GM12872 (cell line): ENCODE data around the gene TSPAN5.

Experiments used
- TF ChIP-seq, protein P1 (sequence below): IDR thresholded peaks from 3 replicates; pipeline ENCODE4 v1.5.1; 2011; ENCODE audit warnings: low read depth, mild to moderate bottlenecking, low read length, moderate library complexity; ENCODE audit not compliant: insufficient read depth

Gene TSPAN5

DNA sequence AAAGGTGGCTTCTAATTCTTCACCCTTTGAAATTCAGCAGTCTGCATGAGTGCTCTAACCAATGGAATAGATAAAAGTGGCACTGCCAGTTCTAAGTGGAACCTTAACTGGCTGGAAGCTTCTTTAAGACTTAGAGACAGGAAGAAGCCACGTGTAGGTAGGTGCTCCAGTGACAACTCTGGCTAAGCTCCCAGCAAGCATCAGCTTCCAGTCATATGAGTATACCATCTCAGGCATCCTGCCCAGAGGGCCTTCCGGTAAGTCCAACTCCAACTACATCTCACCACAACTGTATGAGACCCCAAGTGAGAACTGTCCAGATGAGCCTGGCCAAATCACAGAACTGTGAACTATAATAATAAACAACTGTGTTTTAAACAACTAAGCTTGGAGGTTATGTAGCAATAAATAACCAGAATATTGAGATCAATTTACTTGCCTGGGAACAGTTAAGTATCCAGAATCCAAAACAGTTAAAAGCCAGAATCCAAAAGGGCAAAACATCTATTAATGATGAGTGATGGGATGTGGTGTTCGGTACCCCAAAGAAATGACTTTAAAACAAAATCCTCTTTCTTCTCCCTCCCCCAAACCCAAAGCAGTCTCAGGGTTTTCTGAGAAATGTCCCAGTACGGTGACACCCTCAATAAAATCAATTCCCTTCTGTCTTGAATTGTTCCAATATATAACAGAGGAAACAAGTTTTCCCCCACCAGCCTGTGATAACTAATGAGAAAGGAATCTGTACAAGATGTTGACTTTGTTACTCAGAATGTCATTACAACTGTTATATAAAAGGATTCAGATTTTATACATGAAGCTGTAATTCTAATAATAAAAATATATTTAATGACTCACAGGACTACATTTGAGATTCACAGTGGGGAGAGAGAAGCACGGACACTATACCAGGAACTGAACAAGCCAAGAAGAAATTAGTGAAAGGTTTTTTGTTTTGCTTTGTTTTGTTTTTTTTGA, 4.2 kb downstream of the TSPAN5 start:
- TF ChIP-seq, protein P1, sequence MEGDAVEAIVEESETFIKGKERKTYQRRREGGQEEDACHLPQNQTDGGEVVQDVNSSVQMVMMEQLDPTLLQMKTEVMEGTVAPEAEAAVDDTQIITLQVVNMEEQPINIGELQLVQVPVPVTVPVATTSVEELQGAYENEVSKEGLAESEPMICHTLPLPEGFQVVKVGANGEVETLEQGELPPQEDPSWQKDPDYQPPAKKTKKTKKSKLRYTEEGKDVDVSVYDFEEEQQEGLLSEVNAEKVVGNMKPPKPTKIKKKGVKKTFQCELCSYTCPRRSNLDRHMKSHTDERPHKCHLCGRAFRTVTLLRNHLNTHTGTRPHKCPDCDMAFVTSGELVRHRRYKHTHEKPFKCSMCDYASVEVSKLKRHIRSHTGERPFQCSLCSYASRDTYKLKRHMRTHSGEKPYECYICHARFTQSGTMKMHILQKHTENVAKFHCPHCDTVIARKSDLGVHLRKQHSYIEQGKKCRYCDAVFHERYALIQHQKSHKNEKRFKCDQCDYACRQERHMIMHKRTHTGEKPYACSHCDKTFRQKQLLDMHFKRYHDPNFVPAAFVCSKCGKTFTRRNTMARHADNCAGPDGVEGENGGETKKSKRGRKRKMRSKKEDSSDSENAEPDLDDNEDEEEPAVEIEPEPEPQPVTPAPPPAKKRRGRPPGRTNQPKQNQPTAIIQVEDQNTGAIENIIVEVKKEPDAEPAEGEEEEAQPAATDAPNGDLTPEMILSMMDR: no peak

DNA sequence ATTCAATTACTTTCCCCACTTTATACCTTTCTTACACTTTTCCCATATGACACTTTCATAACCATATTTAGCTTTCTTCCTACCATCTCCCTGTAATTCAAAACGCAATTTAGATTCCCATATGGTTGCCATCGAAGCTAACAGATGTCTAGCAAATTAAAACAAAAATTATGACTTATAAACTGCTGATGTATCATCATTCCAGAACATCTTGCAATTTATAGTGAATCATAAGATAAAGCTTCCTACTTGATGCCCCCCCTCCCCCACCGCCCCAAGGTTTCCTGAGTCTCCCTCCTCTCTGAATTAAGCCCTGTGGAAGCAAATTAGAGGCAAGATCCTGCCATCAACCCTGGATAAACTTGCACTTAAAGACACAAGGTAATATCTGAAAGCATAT, 5.4 kb downstream of the TSPAN5 start:
- TF ChIP-seq, protein P1: no peak

DNA sequence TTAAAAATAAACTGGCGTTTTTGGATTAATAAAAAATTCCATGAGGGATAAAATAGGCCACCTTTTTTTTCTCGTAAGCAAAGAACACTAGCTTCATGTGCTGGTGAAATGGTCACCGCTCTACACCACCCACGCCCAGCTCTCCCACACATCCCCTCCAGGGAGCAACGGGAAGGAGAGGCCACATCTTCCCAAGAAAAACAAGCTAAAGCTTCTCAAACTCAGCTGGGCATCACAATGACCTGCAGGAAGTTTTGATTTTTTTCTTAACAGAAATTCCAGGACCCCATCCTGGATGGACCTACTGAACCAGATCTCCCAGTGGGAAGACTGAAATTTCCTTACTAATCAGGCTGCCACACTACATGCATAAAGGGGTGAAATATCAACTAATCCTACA, 9.8 kb downstream of the TSPAN5 start:
- TF ChIP-seq, protein P1: no peak

DNA sequence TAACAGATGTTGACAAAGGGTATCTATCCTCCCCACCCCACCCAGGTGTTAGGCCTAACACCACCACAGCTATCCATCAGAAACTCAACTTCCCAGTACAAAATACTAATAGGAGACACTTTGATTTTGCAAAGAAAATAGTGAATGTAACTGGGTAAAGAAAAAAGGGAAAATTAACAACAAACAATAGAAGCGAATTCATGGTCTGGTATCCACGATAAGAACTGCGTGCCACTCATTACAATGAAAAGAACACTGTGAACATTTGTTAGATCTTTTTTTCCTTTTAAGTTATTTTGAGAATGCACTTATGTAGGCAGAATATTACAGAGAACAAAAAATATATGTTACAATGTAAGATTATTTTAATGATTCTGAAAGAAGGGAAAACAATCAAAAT, 12.0 kb downstream of the TSPAN5 start:
- TF ChIP-seq, protein P1: no peak

DNA sequence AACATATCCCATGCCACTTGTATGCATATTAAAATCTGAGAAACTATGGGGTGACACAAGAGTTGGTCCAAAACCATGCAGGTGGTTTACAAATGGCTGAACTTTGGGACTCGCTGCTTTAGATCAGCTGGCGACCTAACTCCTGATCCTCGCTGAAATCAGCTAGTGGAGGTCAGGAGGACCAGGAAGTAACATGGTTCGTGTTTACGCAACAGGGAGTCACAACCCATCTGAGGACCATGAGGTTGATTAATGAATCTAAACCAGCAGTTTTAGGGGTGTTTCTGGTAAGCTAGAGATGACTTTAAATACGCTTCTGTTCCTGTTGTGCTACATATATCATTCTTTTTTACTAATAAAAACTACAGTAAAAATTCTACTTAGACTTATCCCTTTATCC, 12.9 kb downstream of the TSPAN5 start:
- TF ChIP-seq, protein P1: no peak

DNA sequence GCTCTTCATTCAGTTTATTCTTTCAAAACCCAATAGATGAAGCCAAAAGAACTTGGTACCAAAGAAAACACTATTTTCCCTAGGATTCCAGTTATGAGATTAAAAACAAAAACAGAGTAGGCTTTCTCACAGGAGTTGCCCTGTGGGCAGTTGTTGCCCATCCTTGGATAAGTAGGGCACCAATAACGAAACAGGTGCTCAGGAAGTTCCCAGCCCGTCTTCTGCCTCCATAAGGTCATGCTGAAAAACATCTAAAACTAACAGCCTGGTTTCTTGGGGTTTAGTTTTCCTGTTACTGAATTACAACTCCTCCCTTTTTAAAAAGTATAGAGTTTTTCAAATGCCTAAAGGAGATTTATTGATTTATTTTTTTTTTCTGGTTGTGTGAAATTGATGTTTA, 14.7 kb downstream of the TSPAN5 start:
- TF ChIP-seq, protein P1: no peak

DNA sequence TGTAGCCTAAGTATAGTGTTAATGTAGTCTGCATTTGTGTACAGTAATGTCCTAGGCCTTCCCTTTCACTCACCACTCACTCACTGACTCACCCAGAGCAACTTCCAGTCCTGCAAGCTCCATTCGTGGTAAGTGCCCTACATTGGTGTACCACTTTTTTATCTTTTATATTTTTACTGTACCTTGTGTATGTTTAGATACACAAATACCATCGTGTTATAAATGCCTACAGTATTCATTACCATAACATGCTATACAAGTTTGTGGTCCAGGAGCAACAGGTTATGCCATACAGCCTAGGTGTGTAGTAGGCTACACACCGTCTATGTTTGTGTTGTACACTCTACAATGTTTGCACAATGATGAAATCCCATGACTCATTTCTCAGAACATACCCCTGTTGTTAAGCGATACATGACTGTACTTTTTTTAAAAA, 15.4 kb downstream of the TSPAN5 start:
- TF ChIP-seq, protein P1: no peak
